Activated T-cell treated with anti-CD3 and anti-CD28 coated beads for 4 hours (primary cell): ENCODE measurements around the gene RGS19.

ENCODE experiments used
- DNase-seq: peaks from one replicate; pipeline ENCODE4 v3.0.0-alpha.2; 2020

RGS19 gene

DNA sequence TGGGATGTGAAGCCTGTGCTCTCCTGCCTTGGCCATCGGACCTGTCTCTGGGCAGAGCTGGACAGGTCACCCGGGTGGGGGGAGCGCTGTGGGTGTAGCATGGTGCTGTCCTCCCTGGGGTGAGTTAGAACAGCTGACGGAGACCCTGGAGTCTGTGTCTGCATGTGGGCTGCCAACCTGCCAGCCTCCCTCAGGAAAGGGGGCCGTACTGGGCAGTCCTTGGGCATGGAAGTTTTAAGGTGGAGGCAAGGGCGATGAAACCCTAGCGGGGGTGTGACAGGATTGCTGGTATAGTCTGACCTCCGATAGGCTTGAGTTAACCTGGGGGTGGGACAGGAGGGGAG lies 32.3 kb downstream of the RGS19 start:
- DNase-seq, result no peak

DNA sequence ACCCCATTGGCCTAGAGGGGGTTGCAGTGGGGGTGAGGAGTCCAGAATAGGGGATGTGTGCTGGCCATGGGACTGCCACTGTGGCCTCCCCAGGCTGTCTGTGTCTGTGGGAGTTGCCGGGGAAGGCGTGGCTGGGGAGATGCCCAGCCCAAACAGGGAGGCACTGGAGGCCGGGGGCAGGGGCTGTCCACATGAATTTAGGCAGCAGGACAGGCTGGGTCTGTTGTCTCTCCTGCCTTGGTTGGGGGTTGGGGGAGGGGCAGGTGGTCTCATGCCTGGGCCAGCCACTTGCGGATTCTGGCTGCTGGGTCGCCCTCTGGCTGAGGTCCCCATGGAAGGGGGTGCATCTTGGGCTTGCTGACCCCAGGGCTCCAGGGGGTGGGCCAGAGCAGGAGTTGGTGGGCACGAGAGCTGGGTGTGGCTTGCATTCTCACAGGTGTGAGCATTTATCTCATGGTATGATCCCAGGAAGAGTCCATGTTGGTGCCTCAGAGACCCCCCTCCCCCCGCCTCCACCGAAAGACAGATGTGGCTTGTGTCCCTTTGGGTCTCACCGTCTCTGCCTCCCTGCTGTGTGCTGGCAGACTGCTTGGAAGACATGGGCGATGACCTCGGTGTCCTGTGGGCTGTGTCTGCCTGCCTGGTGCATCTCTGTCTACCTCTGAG lies 33.8 kb downstream of the RGS19 start:
- DNase-seq, result no peak

- no peak for DNase-seq
These were observed 34.7 kb downstream of the RGS19 start for GRCh38 chr20:64044484-64045247.

DNA sequence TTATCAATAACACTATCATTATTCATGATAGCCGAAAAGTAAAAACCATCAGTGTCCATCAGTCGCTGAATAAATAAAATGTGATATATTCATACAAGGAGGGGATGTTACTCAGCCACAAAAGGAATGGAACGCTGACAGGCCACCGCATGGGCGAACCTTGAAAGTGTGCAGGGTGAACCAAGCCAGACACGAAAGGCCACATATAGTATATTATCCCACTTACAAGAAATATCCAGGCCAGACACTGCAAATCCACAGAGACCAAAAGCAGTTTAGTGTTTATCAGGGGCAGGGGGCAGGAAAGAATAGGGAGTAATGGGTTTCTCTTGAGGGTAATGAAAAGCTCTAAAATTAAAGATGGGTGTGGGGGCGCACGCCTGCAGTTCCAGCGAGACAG lies 35.5 kb downstream of the RGS19 start:
- DNase-seq, result no peak

GRCh38 chr20:64042054-64042781 lies 37.1 kb downstream of the RGS19 start:
- DNase-seq, result no peak

- no peak for DNase-seq
These were observed 37.6 kb downstream of the RGS19 start for GRCh38 chr20:64041781-64042053.

DNA sequence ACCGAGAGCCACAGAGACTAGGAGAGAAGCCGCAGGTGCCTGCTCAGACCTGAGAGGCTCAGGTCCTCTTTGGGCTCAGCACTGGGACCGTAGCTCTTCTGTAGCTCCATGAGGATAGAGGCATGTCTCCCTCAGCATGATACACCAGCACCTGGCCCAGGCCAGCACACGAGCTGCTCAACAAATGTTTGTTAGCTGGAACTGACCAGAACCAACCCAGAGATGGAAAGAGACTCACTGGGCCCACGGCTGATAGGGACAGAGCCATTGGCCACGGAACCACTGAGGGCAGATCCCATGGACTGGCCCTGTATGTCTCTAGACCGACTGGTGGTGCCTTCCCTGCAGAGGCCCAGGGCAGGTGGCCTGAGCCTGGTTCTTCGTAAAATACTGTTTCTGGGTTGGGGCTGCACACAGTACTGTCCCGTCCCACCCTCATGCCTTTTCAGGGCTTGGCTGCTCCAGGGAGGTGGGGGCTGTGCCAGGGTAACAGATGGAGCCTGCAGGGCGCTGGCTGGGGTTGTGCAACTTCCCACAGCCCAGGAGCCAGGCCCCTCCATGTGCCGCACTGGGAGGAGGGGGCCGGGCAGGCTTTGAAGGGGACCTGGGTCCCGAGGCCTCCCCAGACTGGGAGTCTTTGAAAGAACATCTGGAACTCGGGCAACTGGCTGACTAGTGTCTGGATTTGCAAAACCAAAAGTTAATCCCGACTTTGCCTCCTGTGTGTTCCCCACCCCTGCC lies 38.1 kb downstream of the RGS19 start:
- no peak for DNase-seq

- DNase-seq, result no peak
These were observed 38.9 kb downstream of the RGS19 start for GRCh38 chr20:64040231-64041039.

DNA sequence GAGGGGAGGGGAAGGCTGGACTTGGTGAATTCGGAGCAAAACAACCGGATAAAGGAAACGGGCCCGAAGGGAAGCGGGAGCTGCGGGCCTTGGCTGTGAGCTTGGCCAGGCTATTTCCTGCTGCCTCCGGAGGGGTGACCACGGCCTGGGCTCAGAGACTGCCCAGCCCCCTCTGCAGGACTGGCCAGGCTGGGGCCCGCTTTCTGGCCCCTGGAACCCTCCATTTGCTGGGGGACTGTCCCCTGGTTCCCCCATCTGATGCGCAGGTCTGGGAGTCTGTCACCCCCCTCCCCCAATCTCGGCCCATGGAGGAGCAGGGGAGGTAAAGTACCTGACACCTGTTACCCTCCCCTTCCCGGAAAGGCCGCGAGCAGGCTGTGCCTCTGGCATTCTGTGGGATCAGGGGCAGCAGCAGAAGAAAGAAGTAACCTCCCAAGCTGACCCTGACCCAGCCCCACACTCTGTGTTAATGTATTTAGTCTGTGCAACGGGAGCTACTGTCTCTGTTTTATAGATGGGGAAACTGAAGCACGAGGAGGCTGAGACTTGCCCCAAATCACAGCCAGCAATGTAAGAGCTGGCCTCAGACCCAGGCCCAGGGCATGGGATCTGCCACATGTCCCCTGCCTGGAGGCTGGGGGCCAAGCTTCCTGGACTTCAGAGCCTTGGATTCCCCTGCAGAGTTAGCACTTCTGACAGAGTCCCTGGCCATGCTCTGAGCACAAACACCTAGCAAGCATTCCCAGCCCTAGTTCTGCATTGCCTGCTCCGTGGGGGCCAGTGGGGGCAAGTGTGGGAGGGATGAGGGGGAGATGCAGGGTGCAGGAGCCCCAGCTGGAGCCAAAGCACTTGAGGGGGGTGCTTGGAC lies 39.8 kb downstream of the RGS19 start:
- DNase-seq, result no peak

GRCh38 chr20:64038565-64039292 lies 40.6 kb downstream of the RGS19 start:
- DNase-seq, result peak; percentile 67

DNA sequence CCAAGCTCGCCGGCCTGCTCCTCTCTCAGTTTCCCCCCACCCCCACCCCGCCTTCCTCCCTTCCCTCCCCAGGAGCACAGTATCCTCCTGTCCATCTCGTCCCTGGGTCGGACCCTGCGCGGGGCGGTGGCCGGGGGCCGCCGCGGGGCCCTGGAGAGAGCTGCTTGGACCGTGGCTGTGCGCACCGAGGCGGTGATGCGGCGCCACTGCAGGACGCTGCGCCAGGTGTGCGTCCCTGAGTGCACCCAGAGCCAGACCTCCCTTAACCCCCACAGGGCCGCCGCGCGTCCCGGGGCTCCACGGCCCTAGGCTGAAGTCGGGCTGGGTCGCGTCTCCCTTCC lies 41.1 kb downstream of the RGS19 start:
- DNase-seq, result no peak

GRCh38 chr20:64037498-64038213 lies 41.7 kb downstream of the RGS19 start:
- DNase-seq, result no peak

DNA sequence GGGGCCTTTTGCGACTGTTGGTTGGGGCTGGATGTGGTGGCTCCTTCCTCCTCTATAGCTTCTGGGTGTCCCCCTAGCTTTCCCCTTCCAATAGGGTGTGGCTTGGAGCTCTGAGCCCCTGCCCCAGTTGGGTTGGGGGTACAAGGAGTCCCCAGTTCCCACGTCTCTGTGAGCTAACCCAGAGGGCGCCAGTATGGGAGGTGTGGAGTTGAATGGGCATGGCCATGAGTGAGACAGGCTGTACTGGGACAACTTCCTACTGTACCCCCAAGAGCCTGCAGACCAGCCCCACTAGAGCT lies 42.2 kb downstream of the RGS19 start:
- DNase-seq, result no peak

GRCh38 chr20:64036346-64037198 lies 42.7 kb downstream of the RGS19 start:
- DNase-seq, result no peak

DNA sequence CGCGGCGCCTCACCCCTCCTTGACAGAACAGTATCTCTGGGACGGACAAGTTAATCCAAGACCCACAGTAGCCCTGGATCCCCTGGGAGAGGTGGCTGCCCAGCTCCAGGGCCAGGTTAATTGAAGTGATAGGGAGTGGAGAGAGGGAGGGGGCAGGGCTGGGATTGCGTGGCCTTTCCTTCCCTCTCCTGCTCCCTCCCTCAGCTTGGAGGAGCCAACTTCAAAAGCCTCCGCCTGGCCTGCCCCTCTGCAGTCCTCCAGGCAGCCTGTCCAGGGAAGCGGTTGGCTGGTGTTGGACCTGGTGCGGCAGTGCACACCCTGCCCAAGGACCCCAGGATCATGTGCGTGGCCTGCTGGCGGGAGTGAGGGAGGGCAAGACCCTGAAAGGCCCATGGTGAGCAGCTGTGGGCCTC lies 43.4 kb downstream of the RGS19 start, which contains the start of gene C20orf204:
C20orf204 (plus strand) TSS at position 250 of the 413 bp plus-strand sequence; CDS start at position 392, 142 bp downstream.
- no peak for DNase-seq

GRCh38 chr20:64035066-64035932 lies 44.0 kb downstream of the RGS19 start:
- no peak for DNase-seq

DNA sequence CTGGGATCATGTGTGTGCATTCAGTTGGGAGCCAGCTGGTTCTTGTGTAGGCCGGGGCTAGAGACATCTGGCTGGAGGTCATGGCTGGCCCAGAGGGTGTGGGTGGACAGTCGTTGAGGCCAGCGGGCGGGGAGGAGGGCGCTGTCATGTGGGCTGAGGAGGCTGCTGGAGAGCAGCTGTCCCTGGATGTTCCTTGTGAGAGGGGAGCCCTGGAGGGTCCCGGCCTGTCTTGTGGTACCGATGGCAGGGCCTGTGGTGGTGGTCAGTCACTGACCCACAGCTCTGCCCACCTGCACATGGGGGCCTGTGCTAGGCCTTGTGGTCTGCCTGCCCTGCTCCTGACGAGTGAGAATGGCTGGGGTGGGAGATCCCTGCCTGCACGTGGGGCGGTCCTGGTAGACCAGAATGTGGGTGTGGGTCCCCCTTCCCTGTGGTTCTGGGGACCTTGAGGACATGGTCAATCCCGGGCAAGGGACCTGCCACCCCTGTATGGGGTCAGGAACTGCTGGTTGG lies 45.3 kb downstream of the RGS19 start:
- no peak for DNase-seq
